ENCODE results near the gene TIMP3.

Gene TIMP3

GRCh38 chr22:32788904-32789624, 12.4 kb upstream of the TIMP3 start:
- DNase-seq, result no peak

- no peak for DNase-seq
Observed at GRCh38 chr22:32789797-32790620, 11.5 kb upstream of the TIMP3 start.

GRCh38 chr22:32791056-32791455, 10.4 kb upstream of the TIMP3 start:
- DNase-seq, result no peak

GRCh38 chr22:32791485-32791884, 10.0 kb upstream of the TIMP3 start:
- DNase-seq, result no peak

DNA sequence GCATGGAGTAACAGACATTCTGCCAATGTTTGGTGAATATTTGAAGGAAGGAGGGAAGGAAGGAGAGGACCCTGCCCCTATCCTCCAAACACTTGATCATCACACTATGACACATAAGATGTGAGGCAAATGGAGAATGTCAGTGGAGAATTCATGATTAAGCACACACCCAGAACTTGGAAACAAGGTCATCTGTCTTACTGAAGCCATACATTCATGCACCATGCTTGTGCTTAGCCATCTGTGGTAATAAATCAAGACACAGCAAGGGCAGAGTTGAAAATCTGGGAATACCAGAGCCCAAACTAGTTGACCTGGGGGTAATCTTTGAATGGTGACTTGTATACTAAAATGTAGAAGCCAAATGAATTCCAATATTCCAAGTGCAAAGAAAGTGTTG, 7.9 kb upstream of the TIMP3 start:
- no peak for DNase-seq

DNA sequence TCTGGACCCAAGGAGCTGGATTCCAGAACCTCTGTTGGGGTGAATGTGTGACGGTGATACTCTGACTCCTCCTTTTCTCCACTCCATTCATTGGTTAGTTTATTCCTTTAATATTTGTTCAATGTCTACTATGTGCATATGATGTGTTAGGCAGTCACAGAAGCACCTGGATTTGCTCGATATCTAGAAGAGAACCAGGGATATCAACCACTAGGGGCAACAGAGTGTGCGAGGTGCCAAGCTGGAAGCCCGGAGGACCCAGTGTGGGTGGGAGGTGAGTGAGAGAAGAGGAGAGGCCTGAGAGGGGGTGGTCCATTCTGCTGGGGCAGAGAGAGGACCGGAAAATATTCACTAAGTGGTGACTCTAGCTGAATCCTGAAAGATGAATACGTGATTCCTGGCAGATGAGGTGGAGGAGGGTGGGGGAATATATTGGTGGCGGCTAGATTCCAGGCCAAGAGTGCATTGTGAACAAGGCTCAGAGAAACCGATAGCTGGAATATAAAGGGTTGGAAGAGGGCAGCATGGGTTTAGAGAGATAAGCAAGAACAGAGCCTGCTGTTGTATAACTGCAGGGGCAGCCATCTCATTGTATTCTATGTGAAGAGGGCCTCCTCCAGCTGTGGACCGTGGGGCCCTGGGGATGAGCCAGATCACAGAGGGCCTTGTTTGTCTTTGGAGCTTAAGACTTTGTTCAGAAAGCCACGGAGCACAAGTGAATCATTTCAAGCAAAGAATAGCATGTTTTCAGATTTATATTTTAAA, 6.9 kb upstream of the TIMP3 start:
- DNase-seq, result no peak

DNA sequence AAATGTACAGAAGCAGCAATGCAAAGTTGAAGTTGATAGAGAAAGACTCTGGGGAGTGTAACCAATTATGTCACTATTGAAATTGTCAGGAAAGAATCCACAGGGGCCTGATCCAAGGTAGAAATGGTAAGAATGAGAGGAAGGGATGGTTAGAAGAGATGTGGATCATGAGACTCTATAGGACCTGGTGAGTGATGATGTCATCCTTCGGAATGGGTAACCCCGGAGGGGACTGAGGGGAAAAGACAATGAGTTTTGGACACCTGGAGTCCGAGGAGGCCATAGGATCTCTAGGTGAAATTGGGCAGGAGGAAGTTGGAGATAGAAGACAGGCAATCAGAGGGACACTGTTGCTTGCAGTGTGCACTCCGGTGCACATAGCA, 6.3 kb upstream of the TIMP3 start:
- no peak for DNase-seq

DNA sequence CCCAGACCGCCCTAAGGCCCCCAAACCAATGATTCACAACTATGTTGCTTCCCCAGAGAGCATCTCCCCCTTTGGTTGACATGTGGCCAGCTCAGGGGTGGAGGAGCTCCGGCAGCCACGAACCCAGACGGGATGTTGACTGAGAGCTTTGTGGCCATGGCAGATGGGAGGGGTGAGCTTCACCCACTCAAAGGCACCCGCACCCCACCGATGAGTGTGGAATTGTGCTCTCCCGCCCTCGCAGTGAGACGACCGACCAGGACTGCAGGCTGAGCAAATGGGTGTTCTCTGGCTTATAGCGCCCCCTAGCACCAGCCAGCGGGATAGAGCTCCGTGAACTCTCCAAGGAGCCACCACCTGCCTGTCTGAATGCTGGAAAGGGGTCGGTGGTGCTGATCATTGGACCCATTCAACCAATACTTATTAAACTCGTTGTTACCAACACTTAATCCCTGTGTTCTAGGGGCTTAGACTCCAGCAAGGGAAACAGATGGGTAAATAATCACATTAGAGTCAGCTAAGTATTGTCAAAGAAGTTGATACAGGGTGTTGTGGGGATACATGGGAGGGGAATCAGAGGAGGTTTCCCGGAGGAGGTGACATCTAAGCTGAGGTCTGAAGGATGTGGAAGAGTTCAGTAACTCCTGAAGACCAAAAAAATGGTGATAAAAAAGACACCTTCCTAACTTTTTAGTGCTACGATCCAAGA, 4.5 kb upstream of the TIMP3 start:
- peak; percentile 84 for DNase-seq

- no peak for DNase-seq
Observed at GRCh38 chr22:32799496-32799895, 2.0 kb upstream of the TIMP3 start.

DNA sequence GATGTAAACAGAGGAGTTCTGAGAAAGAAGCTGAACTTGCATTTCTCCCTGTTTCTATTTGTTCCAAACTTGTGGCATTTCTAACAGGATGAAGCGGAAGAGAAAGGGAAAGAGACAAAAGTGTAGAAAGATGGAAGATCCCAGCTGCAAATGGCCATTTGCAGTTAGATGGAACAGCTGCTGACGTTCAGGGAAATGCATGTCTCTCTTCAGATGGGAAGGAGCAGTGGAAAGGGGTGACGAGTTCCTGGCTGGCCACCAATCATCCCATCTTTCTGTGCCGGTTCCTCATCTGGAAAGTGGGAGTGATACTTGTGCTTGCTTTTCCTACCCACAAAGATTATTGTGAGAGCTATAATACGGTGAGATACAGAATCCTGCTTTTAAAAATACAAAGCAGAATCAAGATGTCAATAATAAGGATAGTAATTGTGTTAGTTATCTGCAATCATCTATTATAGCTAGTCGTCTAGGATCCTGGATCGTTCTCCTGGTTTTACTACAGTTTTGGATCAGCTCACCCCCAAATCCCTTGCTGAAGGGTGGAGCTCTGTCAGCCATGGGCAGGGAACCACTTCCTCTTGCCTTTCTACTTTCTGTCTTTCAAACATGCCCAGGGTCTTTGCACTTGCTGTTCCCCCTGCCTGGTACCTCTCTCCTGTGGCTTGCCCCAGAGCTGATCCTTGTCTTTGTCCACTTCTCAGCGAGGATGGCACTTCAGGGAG, 1.2 kb upstream of the TIMP3 start:
- DNase-seq, result no peak

DNA sequence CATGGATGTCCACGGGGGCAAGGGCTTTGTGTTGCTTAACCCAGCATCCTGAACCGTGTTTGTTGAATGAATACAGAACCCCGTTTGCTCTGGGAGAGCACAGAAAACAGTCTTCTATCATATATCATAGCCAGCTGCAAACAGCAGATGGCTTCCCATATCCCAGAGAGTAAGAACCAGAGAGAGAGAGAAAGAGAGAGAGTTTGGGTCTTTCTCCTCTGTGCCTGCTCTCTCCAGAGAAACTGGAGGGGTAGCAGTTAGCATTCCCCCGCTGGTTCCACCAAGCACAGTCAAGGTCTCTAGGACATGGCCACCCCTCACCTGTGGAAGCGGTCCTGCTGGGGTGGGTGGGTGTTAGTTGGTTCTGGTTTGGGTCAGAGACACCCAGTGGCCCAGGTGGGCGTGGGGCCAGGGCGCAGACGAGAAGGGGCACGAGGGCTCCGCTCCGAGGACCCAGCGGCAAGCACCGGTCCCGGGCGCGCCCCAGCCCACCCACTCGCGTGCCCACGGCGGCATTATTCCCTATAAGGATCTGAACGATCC, 440 bp upstream of the TIMP3 start:
- DNase-seq, result no peak

DNA sequence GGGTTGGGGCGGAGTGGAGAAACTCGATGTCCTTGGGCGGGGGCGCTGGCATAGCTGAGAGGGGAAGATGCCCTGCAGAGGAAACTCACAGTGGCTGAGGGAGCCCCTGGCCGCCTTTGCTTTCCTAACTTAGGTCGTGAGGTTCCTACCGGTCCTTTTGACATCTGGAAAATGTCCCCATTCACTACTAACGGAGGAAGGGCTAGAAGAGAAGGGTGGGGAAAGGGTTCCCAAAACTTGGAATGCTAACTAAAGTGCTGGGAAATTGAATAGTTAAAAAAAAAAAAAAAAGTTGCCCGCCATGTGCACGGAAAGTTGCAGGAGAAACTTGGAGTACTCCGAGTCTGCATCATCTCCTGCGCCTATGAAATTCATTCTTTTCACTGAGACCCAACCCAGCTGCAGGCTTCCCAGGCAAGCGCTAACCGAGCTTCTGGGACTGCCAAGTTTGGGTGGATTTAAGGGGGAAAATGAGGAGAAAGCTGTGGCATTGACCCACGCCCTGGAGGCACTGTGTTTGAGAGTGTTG, 796 bp downstream of the TIMP3 start:
- no peak for DNase-seq

DNA sequence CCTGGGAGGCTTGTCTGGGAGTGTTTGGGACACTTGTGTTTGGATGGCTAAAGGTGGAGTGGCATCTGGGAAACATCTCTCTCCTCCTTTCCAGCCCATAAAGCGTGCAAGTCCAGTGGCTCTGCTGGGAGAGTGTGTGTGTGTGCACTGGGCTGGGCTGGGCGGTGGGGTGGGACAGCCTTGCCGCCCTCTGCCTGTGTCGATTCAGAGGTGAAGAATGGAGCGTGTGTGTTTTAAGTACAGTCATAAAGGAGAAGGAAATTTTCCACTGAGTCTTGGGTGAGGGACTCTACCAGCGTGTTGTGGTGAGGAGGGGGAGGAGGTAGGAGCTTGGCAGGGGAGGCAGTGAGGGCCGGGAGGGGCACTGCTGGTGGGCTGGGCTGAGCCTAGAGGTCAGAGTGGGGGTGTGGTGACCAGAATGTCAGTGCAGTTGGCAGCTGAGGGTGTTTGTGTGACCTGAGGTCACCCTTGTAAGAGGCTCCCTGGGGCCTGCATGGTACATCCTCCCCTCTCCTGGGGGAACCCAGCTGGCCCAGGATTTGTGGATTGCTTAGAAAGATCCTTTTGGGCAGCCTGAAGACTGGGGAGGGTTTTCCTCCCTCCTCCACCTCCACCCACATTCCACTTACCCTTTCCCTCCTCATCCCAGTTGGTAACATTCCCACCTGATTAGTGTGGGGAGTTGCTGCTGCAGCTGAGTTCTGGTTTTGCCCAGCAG, 1.7 kb downstream of the TIMP3 start:
- DNase-seq, result no peak

DNA sequence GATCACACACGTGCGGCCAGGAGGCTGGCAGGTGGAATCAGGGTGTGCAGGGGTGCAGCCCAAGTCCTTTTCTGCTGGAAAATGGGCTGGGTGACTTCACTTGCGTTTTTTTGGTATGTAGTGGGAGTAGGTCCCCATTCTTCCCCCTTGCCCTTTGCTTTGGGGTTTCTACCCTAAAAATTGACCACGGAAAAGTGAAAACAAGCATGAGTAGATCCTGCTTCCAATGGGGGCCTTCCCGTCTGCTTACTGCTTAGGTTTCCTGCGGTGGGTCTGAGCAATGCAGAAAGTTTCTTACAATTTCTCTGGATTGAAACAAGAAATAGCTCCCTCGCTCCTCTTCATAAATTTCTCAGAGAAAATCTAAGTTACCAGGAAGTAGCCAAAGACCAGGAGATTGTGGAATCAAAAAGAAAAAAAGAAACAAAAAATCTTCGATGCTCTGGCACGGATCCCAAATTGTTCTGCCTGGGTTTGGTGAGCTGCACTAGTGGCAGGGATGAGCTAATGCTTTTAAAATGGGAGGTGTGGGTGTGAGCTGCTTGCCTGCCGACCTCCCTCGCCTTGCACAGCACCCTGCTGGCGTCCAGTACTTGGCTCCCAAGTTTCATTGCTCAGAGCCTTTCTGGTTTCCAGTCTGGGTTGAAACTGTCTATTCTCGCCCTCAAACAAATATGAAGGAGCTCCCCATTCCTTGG, 2.4 kb downstream of the TIMP3 start:
- no peak for DNase-seq

DNA sequence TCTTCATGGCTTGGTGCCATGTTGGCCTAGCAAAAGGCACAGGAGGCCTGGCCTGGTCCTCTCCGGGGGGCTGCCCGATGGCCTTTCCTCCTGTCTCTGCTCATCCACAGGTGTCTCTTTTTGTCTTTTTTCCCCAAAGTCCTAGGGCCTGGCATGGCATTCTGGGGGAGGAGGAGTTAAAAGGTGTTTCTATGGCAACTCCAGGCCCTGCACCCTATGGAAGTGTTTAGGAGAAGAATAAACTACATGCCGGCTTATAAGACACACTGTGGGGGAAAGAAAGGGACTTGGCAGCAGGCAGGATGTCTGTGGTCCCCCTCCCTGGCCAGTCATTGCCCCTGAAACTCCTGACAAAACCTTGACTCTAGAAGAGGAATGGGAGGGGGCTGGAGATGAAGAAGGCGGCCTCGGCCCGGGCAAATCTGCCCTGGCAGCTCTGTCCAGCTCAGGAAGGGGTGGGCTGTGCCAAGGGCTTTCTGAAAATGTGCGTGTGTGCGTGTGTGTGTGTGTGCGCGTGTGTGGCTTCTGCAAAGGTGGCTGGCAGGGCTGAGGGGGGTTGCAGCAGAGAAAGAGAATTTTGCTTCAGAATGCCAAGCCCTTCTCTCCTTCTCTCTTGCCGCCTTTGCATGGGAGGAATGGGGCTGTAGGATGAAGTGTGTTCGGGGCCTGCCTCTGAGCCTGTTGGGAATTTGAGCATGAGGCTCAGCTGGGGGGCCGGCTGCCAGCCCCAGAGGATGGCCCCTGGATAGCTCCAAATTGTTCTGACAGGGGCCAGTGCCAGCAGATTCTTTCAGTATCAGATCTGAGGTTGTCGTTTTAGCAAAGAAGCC, 3.2 kb downstream of the TIMP3 start:
- DNase-seq, result no peak

- no peak for DNase-seq
Observed at GRCh38 chr22:32805361-32805881, 3.9 kb downstream of the TIMP3 start.

DNA sequence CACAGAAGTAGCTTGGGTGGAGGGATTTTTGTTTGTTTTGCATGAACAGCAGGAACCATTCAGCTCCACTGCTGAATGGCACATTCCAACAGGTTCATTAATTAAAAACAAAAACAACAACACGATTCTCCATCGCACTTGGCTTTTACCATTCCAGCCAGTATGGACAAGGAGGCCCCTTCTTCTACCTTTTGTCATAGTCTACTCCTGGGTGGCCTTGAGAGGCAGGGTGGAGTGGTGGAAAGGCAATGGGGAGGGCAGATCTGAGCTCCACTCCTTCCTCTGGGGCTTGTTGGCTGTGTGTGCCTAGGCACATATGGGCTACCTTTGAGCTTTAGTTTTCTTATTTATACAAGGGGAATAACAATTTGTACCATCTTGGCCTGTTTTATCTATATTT, 4.8 kb downstream of the TIMP3 start:
- DNase-seq, result no peak

- no peak for DNase-seq
Observed at GRCh38 chr22:32808038-32808445, 6.5 kb downstream of the TIMP3 start.
